ENCODE measurements around the gene DEK.

Gene DEK

GRCh38 chr6:18246205-18246604 is 18.1 kb downstream of the DEK start:
- TF ChIP-seq ARNTL (CRISPR knock-in tag; IDR thresholded peaks at IDR 0.05; ENCODE audit: borderline replicate concordance, low read depth) (no peak), ZFP30 (CRISPR knock-in tag; IDR thresholded peaks at IDR 0.05) (no peak), BACH2 (CRISPR knock-in tag; IDR thresholded peaks at IDR 0.05; ENCODE audit: borderline replicate concordance) (no peak), OSR1 (CRISPR knock-in tag; IDR thresholded peaks at IDR 0.05) (no peak), SNAI2 (CRISPR knock-in tag; IDR thresholded peaks at IDR 0.05) (no peak), POU6F1 (CRISPR knock-in tag; IDR thresholded peaks at IDR 0.05; ENCODE audit: borderline replicate concordance, low read depth) (no peak), ESRRG (CRISPR knock-in tag; IDR thresholded peaks at IDR 0.05) (no peak), RARB (CRISPR knock-in tag; IDR thresholded peaks at IDR 0.05) (no peak), ZNF70 (CRISPR knock-in tag; IDR thresholded peaks at IDR 0.05) (no peak), TCF4 (CRISPR knock-in tag; IDR thresholded peaks at IDR 0.05; ENCODE audit: borderline replicate concordance) (no peak)
- no peak for ATAC-seq

GRCh38 chr6:18245642-18246041 is 18.7 kb downstream of the DEK start:
- TF ChIP-seq ESRRG (CRISPR knock-in tag; IDR thresholded peaks at IDR 0.05) (no peak), BACH2 (CRISPR knock-in tag; IDR thresholded peaks at IDR 0.05; ENCODE audit: borderline replicate concordance) (no peak), RARB (CRISPR knock-in tag; IDR thresholded peaks at IDR 0.05) (no peak), TOX (CRISPR knock-in tag; IDR thresholded peaks at IDR 0.05; ENCODE audit: borderline replicate concordance) (no peak), ZC3H10 (CRISPR knock-in tag; IDR thresholded peaks at IDR 0.05) (no peak), TCF4 (CRISPR knock-in tag; IDR thresholded peaks at IDR 0.05; ENCODE audit: borderline replicate concordance) (no peak), POU6F1 (CRISPR knock-in tag; IDR thresholded peaks at IDR 0.05; ENCODE audit: borderline replicate concordance, low read depth) (no peak), ZNF70 (CRISPR knock-in tag; IDR thresholded peaks at IDR 0.05) (no peak), OSR1 (CRISPR knock-in tag; IDR thresholded peaks at IDR 0.05) (no peak), ISL1 (CRISPR knock-in tag; IDR thresholded peaks at IDR 0.05) (no peak), ZFP3 (CRISPR knock-in tag; IDR thresholded peaks at IDR 0.05) (no peak), ZNF8 (CRISPR knock-in tag; IDR thresholded peaks at IDR 0.05) (no peak), ARNTL (CRISPR knock-in tag; IDR thresholded peaks at IDR 0.05; ENCODE audit: borderline replicate concordance, low read depth) (no peak), CREB5 (CRISPR knock-in tag; IDR thresholded peaks at IDR 0.05; ENCODE audit: low read depth) (no peak), ZFP30 (CRISPR knock-in tag; IDR thresholded peaks at IDR 0.05) (no peak), ZNF565 (CRISPR knock-in tag; conservative IDR thresholded peaks at IDR 0.05; ENCODE audit: low read depth) (no peak)
- TF ChIP-seq, protein P1, sequence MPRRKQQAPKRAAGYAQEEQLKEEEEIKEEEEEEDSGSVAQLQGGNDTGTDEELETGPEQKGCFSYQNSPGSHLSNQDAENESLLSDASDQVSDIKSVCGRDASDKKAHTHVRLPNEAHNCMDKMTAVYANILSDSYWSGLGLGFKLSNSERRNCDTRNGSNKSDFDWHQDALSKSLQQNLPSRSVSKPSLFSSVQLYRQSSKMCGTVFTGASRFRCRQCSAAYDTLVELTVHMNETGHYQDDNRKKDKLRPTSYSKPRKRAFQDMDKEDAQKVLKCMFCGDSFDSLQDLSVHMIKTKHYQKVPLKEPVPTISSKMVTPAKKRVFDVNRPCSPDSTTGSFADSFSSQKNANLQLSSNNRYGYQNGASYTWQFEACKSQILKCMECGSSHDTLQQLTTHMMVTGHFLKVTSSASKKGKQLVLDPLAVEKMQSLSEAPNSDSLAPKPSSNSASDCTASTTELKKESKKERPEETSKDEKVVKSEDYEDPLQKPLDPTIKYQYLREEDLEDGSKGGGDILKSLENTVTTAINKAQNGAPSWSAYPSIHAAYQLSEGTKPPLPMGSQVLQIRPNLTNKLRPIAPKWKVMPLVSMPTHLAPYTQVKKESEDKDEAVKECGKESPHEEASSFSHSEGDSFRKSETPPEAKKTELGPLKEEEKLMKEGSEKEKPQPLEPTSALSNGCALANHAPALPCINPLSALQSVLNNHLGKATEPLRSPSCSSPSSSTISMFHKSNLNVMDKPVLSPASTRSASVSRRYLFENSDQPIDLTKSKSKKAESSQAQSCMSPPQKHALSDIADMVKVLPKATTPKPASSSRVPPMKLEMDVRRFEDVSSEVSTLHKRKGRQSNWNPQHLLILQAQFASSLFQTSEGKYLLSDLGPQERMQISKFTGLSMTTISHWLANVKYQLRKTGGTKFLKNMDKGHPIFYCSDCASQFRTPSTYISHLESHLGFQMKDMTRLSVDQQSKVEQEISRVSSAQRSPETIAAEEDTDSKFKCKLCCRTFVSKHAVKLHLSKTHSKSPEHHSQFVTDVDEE (CRISPR knock-in tag; IDR thresholded peaks at IDR 0.05): no peak
- TF ChIP-seq, protein P2, sequence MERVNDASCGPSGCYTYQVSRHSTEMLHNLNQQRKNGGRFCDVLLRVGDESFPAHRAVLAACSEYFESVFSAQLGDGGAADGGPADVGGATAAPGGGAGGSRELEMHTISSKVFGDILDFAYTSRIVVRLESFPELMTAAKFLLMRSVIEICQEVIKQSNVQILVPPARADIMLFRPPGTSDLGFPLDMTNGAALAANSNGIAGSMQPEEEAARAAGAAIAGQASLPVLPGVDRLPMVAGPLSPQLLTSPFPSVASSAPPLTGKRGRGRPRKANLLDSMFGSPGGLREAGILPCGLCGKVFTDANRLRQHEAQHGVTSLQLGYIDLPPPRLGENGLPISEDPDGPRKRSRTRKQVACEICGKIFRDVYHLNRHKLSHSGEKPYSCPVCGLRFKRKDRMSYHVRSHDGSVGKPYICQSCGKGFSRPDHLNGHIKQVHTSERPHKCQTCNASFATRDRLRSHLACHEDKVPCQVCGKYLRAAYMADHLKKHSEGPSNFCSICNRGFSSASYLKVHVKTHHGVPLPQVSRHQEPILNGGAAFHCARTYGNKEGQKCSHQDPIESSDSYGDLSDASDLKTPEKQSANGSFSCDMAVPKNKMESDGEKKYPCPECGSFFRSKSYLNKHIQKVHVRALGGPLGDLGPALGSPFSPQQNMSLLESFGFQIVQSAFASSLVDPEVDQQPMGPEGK (CRISPR knock-in tag; IDR thresholded peaks at IDR 0.05; ENCODE audit: borderline replicate concordance): no peak
- TF ChIP-seq, protein P3, sequence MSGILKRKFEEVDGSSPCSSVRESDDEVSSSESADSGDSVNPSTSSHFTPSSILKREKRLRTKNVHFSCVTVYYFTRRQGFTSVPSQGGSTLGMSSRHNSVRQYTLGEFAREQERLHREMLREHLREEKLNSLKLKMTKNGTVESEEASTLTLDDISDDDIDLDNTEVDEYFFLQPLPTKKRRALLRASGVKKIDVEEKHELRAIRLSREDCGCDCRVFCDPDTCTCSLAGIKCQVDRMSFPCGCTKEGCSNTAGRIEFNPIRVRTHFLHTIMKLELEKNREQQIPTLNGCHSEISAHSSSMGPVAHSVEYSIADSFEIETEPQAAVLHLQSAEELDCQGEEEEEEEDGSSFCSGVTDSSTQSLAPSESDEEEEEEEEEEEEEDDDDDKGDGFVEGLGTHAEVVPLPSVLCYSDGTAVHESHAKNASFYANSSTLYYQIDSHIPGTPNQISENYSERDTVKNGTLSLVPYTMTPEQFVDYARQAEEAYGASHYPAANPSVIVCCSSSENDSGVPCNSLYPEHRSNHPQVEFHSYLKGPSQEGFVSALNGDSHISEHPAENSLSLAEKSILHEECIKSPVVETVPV (CRISPR knock-in tag; IDR thresholded peaks at IDR 0.05): no peak
- no peak for ATAC-seq

Data from SK-N-SH treated with all-trans-retinoic acid at 6 μM for 48 hours (cell line).